GM19193 (cell line): ENCODE data around the gene RPS6KA4.

ENCODE experiments used
- POLR2A ChIP-seq: IDR thresholded peaks from 4 replicates; pipeline ENCODE4 v1.6.1; 2011; ENCODE audit not compliant: insufficient read depth, insufficient read length; ENCODE audit errors: extremely low read depth

The RPS6KA4 gene

GRCh38 chr11:64358907-64359711 is at the start of gene RPS6KA4:
Gene RPS6KA4, plus strand, starts transcription at chr11:64359162. Its CDS starts 74 bp downstream, at chr11:64359236.
- TF ChIP-seq POLR2A: peak; percentile 69

GRCh38 chr11:64312947-64313346 is 46.0 kb upstream of the RPS6KA4 start:
- no peak for TF ChIP-seq POLR2A

- no peak for TF ChIP-seq POLR2A
These were observed 45.3 kb upstream of the RPS6KA4 start for GRCh38 chr11:64313491-64314145.

GRCh38 chr11:64314146-64314804 is 44.7 kb upstream of the RPS6KA4 start:
- TF ChIP-seq POLR2A: no peak

GRCh38 chr11:64314805-64315561 is 44.0 kb upstream of the RPS6KA4 start:
- TF ChIP-seq POLR2A: no peak

- no peak for TF ChIP-seq POLR2A
These were observed 42.2 kb upstream of the RPS6KA4 start for GRCh38 chr11:64316672-64317324.

GRCh38 chr11:64317325-64317960 is 41.5 kb upstream of the RPS6KA4 start, which contains the start of gene TRMT112:
Gene TRMT112, minus strand, starts transcription at chr11:64317559. Its CDS starts 33 bp downstream, at chr11:64317526.
- TF ChIP-seq POLR2A: peak; percentile 89

GRCh38 chr11:64317961-64318765 is 40.8 kb upstream of the RPS6KA4 start, which contains the start of gene PRDX5:
Gene PRDX5, plus strand, starts transcription at chr11:64318121. Its CDS starts 95 bp downstream, at chr11:64318216.
- TF ChIP-seq POLR2A: peak; percentile 68

GRCh38 chr11:64318766-64319761 is 39.9 kb upstream of the RPS6KA4 start:
- no peak for TF ChIP-seq POLR2A

GRCh38 chr11:64320556-64320955 is 38.4 kb upstream of the RPS6KA4 start:
- no peak for TF ChIP-seq POLR2A

- no peak for TF ChIP-seq POLR2A
These were observed 37.9 kb upstream of the RPS6KA4 start for GRCh38 chr11:64321026-64321425.

- TF ChIP-seq POLR2A: no peak
These were observed 37.4 kb upstream of the RPS6KA4 start for GRCh38 chr11:64321533-64321932.
